ENCODE results near the gene MAD1L1.

- no peak for TF ChIP-seq CTCF (tag by site-specific recombination; IDR thresholded peaks at IDR 0.05)
- TF ChIP-seq ZBTB7A (tag by site-specific recombination; IDR thresholded peaks at IDR 0.05; ENCODE audit: low read depth) = no peak
- no peak for TF ChIP-seq ZNF274 (IDR thresholded peaks at IDR 0.05; ENCODE audit: low read length)
- TF ChIP-seq ZNF274 (tag by site-specific recombination; IDR thresholded peaks at IDR 0.05; ENCODE audit: borderline replicate concordance) = no peak
- TF ChIP-seq ZSCAN30 (tag by site-specific recombination; IDR thresholded peaks at IDR 0.05) = no peak
- TF ChIP-seq ZNF175 (tag by site-specific recombination; IDR thresholded peaks at IDR 0.05) = no peak
- TF ChIP-seq, protein P1, sequence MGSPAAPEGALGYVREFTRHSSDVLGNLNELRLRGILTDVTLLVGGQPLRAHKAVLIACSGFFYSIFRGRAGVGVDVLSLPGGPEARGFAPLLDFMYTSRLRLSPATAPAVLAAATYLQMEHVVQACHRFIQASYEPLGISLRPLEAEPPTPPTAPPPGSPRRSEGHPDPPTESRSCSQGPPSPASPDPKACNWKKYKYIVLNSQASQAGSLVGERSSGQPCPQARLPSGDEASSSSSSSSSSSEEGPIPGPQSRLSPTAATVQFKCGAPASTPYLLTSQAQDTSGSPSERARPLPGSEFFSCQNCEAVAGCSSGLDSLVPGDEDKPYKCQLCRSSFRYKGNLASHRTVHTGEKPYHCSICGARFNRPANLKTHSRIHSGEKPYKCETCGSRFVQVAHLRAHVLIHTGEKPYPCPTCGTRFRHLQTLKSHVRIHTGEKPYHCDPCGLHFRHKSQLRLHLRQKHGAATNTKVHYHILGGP (tag by site-specific recombination; IDR thresholded peaks at IDR 0.05) = no peak
- TF ChIP-seq ZSCAN18 (tag by site-specific recombination; IDR thresholded peaks at IDR 0.05) = no peak
- TF ChIP-seq SALL2 (tag by site-specific recombination; IDR thresholded peaks at IDR 0.05; ENCODE audit: borderline replicate concordance) = no peak
- TF ChIP-seq, protein P2, sequence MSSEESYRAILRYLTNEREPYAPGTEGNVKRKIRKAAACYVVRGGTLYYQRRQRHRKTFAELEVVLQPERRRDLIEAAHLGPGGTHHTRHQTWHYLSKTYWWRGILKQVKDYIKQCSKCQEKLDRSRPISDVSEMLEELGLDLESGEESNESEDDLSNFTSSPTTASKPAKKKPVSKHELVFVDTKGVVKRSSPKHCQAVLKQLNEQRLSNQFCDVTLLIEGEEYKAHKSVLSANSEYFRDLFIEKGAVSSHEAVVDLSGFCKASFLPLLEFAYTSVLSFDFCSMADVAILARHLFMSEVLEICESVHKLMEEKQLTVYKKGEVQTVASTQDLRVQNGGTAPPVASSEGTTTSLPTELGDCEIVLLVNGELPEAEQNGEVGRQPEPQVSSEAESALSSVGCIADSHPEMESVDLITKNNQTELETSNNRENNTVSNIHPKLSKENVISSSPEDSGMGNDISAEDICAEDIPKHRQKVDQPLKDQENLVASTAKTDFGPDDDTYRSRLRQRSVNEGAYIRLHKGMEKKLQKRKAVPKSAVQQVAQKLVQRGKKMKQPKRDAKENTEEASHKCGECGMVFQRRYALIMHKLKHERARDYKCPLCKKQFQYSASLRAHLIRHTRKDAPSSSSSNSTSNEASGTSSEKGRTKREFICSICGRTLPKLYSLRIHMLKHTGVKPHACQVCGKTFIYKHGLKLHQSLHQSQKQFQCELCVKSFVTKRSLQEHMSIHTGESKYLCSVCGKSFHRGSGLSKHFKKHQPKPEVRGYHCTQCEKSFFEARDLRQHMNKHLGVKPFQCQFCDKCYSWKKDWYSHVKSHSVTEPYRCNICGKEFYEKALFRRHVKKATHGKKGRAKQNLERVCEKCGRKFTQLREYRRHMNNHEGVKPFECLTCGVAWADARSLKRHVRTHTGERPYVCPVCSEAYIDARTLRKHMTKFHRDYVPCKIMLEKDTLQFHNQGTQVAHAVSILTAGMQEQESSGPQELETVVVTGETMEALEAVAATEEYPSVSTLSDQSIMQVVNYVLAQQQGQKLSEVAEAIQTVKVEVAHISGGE (tag by site-specific recombination; conservative IDR thresholded peaks at IDR 0.05; ENCODE audit: low read depth) = no peak
- TF ChIP-seq, protein P3, sequence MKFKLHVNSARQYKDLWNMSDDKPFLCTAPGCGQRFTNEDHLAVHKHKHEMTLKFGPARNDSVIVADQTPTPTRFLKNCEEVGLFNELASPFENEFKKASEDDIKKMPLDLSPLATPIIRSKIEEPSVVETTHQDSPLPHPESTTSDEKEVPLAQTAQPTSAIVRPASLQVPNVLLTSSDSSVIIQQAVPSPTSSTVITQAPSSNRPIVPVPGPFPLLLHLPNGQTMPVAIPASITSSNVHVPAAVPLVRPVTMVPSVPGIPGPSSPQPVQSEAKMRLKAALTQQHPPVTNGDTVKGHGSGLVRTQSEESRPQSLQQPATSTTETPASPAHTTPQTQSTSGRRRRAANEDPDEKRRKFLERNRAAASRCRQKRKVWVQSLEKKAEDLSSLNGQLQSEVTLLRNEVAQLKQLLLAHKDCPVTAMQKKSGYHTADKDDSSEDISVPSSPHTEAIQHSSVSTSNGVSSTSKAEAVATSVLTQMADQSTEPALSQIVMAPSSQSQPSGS (tag by site-specific recombination; IDR thresholded peaks at IDR 0.05; ENCODE audit: low read depth) = no peak
- no peak for TF ChIP-seq ZNF184 (tag by site-specific recombination; IDR thresholded peaks at IDR 0.05)
- no peak for TF ChIP-seq ZBTB49 (tag by site-specific recombination; IDR thresholded peaks at IDR 0.05; ENCODE audit: low read depth)
- TF ChIP-seq, protein P4, sequence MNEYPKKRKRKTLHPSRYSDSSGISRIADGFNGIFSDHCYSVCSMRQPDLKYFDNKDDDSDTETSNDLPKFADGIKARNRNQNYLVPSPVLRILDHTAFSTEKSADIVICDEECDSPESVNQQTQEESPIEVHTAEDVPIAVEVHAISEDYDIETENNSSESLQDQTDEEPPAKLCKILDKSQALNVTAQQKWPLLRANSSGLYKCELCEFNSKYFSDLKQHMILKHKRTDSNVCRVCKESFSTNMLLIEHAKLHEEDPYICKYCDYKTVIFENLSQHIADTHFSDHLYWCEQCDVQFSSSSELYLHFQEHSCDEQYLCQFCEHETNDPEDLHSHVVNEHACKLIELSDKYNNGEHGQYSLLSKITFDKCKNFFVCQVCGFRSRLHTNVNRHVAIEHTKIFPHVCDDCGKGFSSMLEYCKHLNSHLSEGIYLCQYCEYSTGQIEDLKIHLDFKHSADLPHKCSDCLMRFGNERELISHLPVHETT (tag by site-specific recombination; IDR thresholded peaks at IDR 0.05) = no peak
Observed at GRCh38 chr7:2025188-2025587, 207.6 kb downstream of the MAD1L1 start.

Data from HEK293 (cell line).